Endothelial cell of hepatic sinusoid (primary cell): ENCODE measurements around the gene FAM186B.

ENCODE experiments used
- in situ Hi-C: cut with HindIII; loops from 2 replicates; pipeline ENCODE4 v1.10.0; 2017; ENCODE audit warnings: low sequenced_read_pairs

The FAM186B gene

DNA sequence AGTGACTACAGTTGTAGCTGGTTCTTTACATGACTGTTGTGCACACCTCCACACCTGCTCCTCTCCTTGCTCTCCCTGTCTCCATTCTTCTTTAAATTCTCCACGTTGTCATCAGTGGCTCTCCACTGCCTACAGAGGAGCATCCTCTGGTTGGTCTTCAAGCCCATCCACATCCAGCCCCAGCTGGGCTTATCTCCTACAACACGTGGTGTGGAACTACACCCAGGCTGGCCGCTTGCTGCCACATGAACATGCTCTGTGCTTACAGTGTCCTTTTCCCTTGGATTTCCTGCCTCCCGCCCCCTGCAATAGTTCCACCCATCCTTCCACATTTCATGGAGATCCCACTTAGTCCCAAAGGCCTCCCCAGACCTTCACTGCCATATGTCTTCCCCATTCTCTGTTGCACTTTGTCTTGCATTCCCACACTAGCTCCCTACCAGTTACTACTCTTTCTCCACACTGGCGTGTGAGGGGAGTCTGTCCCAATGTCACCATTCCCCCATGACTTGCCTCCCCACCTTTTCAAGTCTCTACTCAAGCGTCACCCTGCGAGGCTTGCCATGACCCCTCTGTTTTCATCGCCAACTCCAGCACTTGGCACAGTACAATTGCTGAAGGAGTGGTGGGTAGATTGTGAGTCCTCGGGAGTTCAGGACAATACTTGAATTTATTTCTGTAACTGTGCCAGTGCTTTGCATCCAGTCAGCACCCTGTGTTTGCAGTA is 27.7 kb downstream of the FAM186B start:
- in situ Hi-C loops: loop anchor here (5.0 kb wide), 1 partner anchor 35 kb away; no protein-coding TSS in a partner anchor

DNA sequence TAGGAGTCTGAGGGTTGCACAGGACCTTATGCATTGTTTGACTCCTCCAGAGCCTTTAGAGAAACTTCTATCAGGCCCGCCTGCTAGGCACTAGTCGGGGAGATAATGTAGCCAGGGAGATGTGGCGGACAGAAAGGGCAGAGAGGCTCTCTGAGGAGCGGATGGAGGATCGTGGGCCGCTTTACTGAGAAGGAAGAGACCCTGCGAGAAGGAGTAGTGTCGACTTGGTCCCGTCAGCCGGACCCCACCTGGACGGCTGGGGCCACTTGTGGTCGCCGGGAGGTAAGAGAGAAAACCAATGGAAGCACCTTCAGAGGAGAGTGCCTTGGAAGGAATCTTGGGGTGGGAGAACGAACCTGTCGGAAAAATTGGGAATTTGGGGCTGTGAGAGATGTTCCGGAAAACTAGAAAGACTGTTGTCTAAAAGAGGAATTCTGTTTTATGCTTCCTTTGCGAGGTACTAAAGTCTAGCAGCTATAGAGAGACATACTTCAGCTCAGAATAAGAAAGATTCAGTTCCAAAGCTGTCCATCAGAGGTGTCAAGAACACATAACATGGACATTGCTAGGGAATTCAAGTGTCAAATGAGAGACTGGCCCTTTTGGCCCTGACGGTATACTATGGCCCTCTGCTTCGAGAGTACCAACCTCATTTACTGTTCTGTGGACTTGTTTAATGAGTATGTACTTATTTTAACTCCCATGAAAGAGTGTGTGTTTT is 36.8 kb downstream of the FAM186B start:
- in situ Hi-C loops: loop anchor here (10.0 kb wide), 1 partner anchor 46 kb away; no protein-coding TSS in a partner anchor

DNA sequence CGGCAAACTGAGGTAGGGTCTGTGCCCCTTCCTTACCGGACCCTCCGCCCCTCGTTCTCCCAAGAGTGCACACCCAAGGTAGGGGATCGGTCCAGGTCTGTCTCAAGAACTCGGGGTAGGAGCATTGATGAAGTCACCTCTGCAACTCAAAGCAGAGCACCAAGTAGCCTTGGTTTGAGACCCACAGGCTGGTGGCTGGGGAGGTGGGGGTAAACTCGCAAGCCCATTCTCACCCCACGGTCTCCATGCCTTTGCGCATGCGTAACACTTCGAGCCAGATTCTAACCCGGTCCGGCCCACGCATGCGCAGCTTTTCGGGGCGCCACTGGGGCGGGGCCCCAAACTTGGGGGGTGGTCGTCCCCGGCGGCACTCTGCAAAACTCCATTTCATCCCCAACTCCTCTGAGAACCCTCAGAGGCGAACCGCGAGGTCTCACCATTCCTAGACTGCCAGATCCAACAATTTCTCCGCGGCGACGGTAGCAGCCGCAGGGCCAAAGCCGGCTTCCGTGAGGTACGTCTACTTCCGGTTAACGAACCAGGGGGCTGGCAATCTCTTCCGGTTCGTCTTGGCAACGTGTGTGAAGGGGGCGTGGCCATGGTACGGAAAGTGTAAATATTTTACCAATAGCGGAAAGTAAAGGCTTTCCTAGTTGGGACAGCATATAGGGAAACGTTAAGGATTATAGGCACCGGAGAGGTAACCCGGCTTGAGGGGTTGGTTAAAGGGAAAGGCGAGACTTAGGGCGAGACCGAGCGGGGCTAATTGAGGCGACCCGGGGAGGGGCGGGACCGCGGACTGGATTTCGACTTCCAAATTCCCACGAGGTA is 37.6 kb downstream of the FAM186B start, which contains the start of gene MCRS1:
MCRS1 (minus strand) TSS at position 532 of the 831 bp plus-strand sequence. CDS start 1,411 bp downstream, outside the sequence.
- in situ Hi-C loops: loop anchor here (10.0 kb wide), 1 partner anchor 47 kb away; no protein-coding TSS in a partner anchor

DNA sequence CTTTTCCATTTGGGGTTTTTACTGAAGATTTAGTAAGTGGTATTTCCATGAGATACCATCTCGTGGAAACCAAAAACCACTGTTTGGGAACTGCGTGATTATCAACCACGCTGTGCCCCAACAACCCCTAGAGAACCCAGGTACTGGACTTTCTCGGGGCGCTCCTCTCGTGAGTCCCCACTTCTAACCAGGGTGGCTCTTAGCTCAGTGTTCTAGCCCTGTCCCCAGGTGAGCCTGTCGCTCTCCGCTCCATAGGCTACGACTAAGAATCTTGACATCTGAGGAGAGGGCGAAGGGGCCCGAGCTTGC is 38.2 kb downstream of the FAM186B start:
- in situ Hi-C loops: loop anchor here (10.0 kb wide), 1 partner anchor 48 kb away; no protein-coding TSS in a partner anchor

GRCh38 chr12:49566361-49566760 is 39.1 kb downstream of the FAM186B start:
- in situ Hi-C loops: loop anchor here (10.0 kb wide), 1 partner anchor 48 kb away; no protein-coding TSS in a partner anchor

GRCh38 chr12:49565406-49566265 is 39.8 kb downstream of the FAM186B start:
- in situ Hi-C loops: loop anchor here (10.0 kb wide), 1 partner anchor 49 kb away; no protein-coding TSS in a partner anchor

- in situ Hi-C loops: loop anchor here (10.0 kb wide), 1 partner anchor 50 kb away; no protein-coding TSS in a partner anchor
Measured at GRCh38 chr12:49564686-49565405, 40.6 kb downstream of the FAM186B start.

DNA sequence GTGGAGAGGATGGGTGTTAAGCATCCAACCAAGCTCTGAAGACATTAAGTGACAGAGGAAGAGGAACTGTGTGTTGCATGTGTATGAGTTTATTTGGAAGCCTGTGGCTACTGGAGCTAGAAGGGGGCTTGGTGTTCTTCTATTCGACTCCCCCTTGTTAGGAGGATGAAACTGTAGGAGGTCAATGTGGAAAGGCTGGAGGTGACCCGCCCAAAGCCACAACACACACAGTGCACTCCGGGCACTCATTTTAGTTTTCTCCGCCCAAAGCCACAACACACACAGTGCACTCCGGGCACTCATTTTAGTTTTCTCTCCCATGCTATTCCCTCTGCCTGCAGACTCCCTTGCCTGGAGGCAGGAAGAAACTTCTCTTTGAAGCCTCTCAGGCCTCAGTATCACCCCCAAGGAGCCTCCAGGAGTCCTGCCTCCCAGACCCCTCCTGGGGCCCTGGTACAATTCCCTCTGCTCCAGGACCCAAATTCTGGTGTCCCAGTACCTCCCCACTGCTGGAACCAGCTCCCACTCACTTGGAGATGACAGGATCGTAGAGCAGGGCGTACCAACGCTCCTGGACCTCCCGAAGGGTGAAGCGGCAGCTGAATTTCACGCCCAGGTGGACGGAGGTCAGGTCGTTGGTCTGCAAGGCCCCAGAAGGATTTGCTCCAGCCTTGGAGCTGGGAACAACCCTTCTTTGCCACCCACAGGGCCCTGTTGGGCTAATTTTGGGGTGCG is 41.3 kb downstream of the FAM186B start:
- in situ Hi-C loops: loop anchor here (10.0 kb wide), 1 partner anchor 51 kb away; no protein-coding TSS in a partner anchor

- in situ Hi-C loops: loop anchor here (10.0 kb wide), 1 partner anchor 52 kb away; no protein-coding TSS in a partner anchor
Measured at GRCh38 chr12:49562831-49563230, 42.6 kb downstream of the FAM186B start.

- in situ Hi-C loops: loop anchor here (10.0 kb wide), 1 partner anchor 53 kb away; no protein-coding TSS in a partner anchor
Measured at GRCh38 chr12:49562233-49562632, 43.2 kb downstream of the FAM186B start.

GRCh38 chr12:49560695-49561094 is 44.7 kb downstream of the FAM186B start:
- in situ Hi-C loops: loop anchor here (10.0 kb wide), 1 partner anchor 54 kb away; no protein-coding TSS in a partner anchor

- in situ Hi-C loops: loop anchor here (5.0 kb wide), 1 partner anchor 47 kb away; no protein-coding TSS in a partner anchor
Measured at GRCh38 chr12:49559011-49559675, 46.3 kb downstream of the FAM186B start.

GRCh38 chr12:49558526-49558925 is 46.9 kb downstream of the FAM186B start:
- in situ Hi-C loops: loop anchor here (5.0 kb wide), 1 partner anchor 46 kb away; no protein-coding TSS in a partner anchor

- in situ Hi-C loops: loop anchor here (5.0 kb wide), 1 partner anchor 46 kb away; no protein-coding TSS in a partner anchor
Measured at GRCh38 chr12:49557917-49558215, 47.6 kb downstream of the FAM186B start.

DNA sequence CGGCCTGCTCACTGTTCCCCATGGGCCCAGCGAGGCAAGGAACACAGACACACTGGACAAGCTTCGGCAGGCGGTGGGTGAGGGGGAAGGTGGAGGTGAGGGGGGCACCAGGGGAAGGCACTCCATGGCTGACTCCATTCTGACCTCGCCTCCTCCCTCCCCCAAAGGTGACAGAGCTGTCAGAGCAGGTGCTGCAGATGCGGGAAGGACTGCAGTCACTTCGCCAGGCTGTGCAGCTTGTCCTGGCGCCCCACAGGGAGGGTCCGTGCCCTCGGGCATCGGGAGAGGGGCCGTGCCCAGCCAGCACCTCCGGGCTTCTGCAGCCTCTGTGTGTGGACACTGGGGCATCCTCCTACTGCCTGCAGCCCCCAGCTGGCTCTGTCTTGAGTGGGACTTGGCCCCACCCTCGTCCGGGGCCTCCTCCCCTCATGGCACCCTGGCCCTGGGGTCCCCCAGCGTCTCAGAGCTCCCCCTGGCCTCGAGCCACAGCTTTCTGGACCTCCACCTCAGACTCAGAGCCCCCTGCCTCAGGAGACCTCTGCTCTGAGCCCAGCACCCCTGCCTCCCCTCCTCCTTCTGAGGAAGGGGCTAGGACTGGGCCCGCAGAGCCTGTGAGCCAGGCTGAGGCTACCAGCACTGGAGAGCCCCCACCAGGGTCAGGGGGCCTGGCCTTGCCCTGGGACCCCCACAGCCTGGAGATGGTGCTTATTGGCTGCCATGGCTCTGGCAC is 48.1 kb downstream of the FAM186B start:
- in situ Hi-C loops: loop anchor here (5.0 kb wide), 1 partner anchor 45 kb away; no protein-coding TSS in a partner anchor

- in situ Hi-C loops: loop anchor here (5.0 kb wide), 1 partner anchor 44 kb away; no protein-coding TSS in a partner anchor
Measured at GRCh38 chr12:49556391-49557186, 48.9 kb downstream of the FAM186B start.
